ENCODE measurements around the gene PACSIN3.
"Not testable (repeated sequence)": the region's sequence is repeated elsewhere in the genome, so short reads cannot be mapped to it uniquely, and the experiment has no call there.

PACSIN3 gene

GRCh38 chr11:47186076-47186699 is at the start of gene PACSIN3:
Gene PACSIN3, minus strand, starts transcription at chr11:47186434. Its CDS starts 3,707 bp downstream, at chr11:47182727.
- peak; percentile 63 for DNase-seq

GRCh38 chr11:47235163-47235562 is 48.9 kb upstream of the PACSIN3 start:
- no peak for DNase-seq

GRCh38 chr11:47234669-47235100 is 48.5 kb upstream of the PACSIN3 start:
- no peak for DNase-seq

- peak; percentile 68 for DNase-seq
Observed at GRCh38 chr11:47233989-47234668, 47.9 kb upstream of the PACSIN3 start.

- no peak for DNase-seq
Observed at GRCh38 chr11:47233051-47233450, 46.8 kb upstream of the PACSIN3 start.

GRCh38 chr11:47229161-47229560 is 42.9 kb upstream of the PACSIN3 start:
- DNase-seq = no peak

GRCh38 chr11:47225552-47226400 is 39.5 kb upstream of the PACSIN3 start:
- DNase-seq = peak; percentile 83

GRCh38 chr11:47222696-47223095 is 36.5 kb upstream of the PACSIN3 start:
- no peak for DNase-seq

- peak; percentile 39 for DNase-seq
Observed at GRCh38 chr11:47220401-47220821, 34.2 kb upstream of the PACSIN3 start.

GRCh38 chr11:47216121-47216798 is 30.0 kb upstream of the PACSIN3 start:
- peak; percentile 57 for DNase-seq

GRCh38 chr11:47215366-47215910 is 29.2 kb upstream of the PACSIN3 start:
- DNase-seq = no peak

- DNase-seq = peak; percentile 93
Observed at GRCh38 chr11:47213950-47214565, 27.8 kb upstream of the PACSIN3 start.

GRCh38 chr11:47212938-47213337 is 26.7 kb upstream of the PACSIN3 start:
- no peak for DNase-seq

- no peak for DNase-seq
Observed at GRCh38 chr11:47208628-47209027, 22.4 kb upstream of the PACSIN3 start.

GRCh38 chr11:47208008-47208552 is 21.8 kb upstream of the PACSIN3 start:
- DNase-seq = not testable (repeated sequence)

GRCh38 chr11:47207459-47207858 is 21.2 kb upstream of the PACSIN3 start:
- DNase-seq = no peak

- not testable (repeated sequence) for DNase-seq
Observed at GRCh38 chr11:47206577-47206976, 20.3 kb upstream of the PACSIN3 start.

- DNase-seq = no peak
Observed at GRCh38 chr11:47204637-47204989, 18.4 kb upstream of the PACSIN3 start.

- no peak for DNase-seq
Observed at GRCh38 chr11:47202576-47202975, 16.3 kb upstream of the PACSIN3 start.

GRCh38 chr11:47201015-47201414 is 14.8 kb upstream of the PACSIN3 start:
- no peak for DNase-seq

GRCh38 chr11:47198161-47198560 is 11.9 kb upstream of the PACSIN3 start:
- DNase-seq = not testable (repeated sequence)

GRCh38 chr11:47192111-47192510 is 5.9 kb upstream of the PACSIN3 start:
- no peak for DNase-seq

Data from suppressor macrophage treated with lipopolysaccharide for 4 hours (primary cell).